ENCODE measurements around the gene MAFB.

GRCh38 chr20:40698744-40699143 lies 9.7 kb upstream of the MAFB start:
- TF ChIP-seq POLR2A (IDR thresholded peaks at IDR 0.05) (no peak), CTCF (IDR thresholded peaks at IDR 0.05) (no peak)

Measured in vagina (tissue), 2 donors.